Cardiac septum (tissue), 1 donor: ENCODE measurements around the gene C9orf50. TPM values are rescaled to one million over a fixed set of nuclear protein-coding genes. Genes with fewer than 3 reads are reported as not detected.
"Not testable (repeated sequence)": the region's sequence is repeated elsewhere in the genome, so short reads cannot be mapped to it uniquely, and the experiment has no call there.

Source experiments
- DNase-seq: peaks from one replicate; pipeline ENCODE4 v3.0.0-alpha.2; 2020; ENCODE audit warnings: low spot score
- intact Hi-C: fragments of 100-400 bp; cut with DNase I; formaldehyde crosslinking; loops from one replicate; pipeline ENCODE4 v1.14.0; 2022
- total RNA-seq: library from RNA; stranded (reverse); fragmentation: NEBNext Ultra II Directional; extraction: Animal tissue kit (Norgen Biotek cat#: 25700); gene quantifications from one replicate; pipeline ENCODE4 v1.2.1, GENCODE V29; 2021
- donor health status: DM: no; HTN: no; CAD: no.

The C9orf50 gene
- total RNA-seq, 1 donor from 2014 or later, result 0.22 TPM

DNA sequence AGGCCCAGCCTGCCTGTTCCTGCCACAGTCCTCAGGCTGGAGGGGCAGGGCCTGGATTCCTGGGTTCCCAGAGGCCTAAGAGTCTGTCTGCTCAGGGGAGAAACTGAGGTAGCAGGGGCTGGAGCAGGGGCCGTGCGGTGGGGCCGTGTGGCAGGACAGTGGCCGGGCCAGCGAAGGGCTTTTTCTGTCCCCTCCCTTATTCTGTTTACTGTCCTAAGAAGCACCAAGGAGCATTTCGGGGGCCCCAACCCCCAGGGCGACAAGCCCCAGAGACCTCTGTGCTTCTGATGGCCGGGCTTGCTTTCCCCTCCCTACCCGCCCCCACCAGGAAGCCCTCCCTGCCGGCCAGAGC is 27.8 kb upstream of the C9orf50 start:
- intact Hi-C loops, result no loop called here

DNA sequence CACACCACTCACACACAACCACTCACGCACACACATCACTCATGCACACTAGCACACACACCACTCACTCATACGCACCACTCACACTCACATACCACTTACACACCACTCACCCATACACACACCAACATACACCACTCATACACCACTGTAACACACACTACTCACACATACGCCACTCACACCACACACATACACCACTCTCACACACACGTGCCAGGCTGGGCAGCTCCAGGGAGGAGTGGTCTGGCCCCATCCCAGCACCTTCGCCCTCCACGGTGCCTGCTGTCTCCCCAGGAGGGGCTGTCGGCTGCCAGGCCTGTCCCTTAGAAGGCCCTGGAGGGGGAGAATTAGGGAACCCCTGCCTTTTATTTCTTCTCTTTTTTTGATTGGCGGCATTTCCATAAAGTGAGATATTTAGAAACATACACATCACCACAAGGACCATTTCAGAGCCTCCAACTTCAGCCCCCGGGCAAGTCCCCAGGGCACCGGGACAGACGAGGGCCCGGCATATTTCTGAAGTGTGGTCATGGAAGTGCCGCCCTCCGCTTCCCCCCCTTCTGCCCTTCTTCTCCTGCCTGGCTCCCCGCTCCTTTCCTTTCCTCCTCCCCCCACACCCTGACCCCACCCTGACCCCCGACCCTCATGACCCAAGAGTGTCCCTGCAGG is 27.3 kb upstream of the C9orf50 start:
- DNase-seq, result no peak
- intact Hi-C loops, result no loop called here

More for the DNA sequence above, 27.8 kb upstream of the C9orf50 start:
- no peak for DNase-seq

DNA sequence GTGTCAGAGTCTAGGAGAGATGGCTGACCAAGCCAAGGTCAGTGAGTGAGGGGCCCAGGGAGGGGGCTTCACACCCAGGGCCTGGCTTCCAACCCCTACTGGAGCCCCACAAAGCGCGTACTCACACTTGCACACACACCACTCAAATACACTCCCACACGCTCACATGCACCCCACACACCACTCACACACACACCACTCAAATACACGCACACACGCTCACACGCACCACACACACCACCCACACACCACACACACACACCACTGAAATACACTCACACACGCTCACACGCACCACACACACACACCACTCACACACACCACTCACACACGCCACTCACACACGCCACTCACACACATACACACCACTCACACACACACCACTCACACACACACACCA is 26.7 kb upstream of the C9orf50 start:
- intact Hi-C loops, result no loop called here
- DNase-seq, result no peak

DNA sequence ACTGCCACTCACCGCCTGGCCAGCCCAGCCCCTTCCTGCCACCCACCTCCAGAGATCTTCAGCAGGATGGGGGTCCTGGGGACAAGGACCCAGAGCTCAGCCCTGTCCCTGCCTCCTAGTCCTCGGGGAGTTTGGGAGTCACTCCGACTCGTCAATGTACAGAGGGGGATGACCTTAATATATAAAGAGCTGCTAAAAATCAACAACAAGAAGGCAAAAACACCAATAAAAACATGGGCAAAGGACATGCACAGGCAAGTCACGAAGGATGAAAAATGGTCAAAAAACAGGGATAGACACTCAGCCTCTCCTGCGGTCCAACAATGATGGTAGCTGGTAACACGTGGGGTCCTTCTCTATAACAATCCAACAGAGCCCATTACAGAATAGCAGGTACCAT is 25.8 kb upstream of the C9orf50 start:
- intact Hi-C loops, result no loop called here
- DNase-seq, result no peak

DNA sequence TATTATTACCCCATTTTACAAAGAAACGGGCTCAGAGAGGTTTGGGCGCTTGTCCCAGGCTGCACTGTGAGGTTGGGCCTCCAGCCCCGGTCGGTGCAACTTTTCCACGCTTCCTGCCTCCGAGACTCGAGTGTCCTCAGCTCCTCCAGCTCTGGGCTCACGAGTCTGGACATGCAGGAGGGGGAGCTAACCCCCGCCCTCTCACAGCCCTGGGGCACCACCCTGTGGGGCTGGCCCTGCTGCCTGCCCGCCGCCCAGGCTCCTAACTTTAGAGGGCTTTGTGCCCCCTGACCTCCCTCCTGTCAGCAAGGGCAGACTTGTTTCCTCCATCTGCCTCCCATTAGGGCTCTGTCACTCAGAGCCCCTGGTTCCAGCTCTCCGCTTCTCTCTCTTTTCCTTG is 25.4 kb upstream of the C9orf50 start:
- intact Hi-C loops, result no loop called here
- no peak for DNase-seq

DNA sequence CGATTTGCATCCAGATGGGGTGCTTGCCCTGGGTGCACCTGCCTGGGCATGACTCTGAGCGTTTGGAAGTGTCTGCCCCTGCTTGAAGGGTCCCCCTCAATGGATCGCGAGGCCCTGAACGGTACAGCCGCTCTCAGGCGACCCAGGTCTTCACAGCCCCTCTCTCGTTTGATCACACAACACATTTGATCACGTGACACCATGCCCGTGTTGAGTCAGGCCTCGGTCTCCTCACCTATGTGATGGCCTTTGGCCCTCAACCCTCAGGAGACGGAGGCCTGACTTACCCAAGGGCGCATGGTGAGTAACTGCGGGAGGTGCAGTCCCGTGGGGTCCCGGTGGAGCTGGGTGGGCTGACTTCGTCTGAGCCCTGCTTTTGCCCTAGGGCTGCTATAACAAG is 24.0 kb upstream of the C9orf50 start:
- intact Hi-C loops, result loop anchor here (5.0 kb wide), 1 partner anchor 92 kb away; no protein-coding TSS in a partner anchor
- no peak for DNase-seq

DNA sequence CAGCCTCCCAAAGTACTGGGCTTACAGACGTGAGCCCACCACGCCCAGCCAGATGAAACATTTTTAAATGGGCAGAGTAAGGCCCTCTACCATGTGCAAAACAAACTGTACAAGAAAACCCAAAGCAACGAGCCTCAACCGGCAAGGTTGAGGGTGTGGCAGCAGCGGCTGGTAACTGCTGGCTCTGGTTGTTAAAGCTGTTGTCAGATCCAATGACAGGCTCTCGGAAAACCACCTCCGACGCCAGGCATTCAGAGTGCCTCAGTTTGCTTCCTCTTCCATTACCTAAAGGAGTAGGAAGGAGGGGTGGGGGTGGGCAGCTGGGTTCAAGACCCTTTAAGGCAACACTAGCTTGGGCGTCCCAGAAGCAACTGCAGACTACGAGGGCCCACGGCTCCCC is 23.5 kb upstream of the C9orf50 start:
- intact Hi-C loops, result loop anchor here (5.0 kb wide), 1 partner anchor 93 kb away; no protein-coding TSS in a partner anchor
- DNase-seq, result no peak

DNA sequence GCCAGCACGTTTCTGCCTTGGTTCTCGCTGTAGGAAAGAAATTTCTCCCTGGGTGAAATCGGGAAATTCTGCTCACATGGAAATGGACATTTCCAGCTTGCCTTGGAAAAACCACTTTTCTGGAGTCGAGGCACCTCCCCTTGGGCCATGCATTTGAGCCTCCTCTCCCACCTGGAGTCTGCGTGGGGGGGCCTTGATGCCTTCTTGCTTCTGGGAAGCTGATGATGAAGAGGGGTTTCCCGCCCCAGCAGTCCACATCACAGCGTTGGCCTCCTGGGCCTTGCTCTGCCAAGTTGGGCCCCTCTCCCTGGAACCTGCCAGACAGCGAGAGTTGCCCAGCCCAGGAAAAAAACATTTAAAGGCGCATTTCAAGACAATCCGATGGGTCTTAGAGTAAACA is 22.8 kb upstream of the C9orf50 start:
- no peak for DNase-seq
- intact Hi-C loops, result loop anchor here (5.0 kb wide), 1 partner anchor 94 kb away; no protein-coding TSS in a partner anchor

DNA sequence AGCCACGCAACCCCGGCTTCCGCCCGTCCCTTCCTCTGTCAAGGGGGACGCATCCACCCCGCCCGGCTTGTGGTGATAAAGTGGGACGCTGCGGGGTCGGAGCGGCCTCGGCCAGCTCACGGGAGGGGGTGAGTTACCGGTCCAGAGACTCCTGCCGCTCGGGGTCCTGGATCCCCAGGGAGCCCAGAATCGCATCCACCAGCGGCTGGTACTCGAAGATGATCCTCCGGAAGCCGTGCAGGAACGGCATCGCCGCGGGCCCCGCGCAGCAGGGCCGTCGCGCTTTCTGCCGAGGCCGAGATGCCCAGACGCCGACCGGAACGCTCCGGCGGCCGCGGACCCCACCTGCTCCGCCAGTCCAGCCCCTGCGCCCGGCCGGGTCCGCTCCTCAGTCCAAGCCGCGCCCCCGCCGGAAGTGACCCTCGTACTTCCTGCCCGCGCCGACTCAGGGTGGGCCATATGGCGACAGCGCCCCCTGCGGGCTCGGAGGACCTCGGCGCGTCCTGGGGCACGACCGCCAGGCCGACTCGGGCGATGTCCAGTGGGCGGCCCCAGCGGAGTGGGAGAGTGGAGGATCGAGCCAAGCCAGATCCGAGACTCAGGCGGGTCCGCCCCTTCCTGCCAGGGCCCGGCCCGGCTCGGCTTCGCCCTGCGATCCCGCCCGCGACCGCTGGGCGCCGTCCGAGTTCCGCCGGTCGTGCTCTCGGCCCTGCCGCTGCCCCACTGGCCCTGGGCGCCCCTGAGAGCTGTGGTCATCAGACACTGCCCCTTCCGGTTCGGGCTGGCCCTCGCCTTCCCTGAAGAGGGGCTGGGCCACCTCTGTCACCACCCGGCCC is 21.1 kb upstream of the C9orf50 start, which contains the start of gene ASB6:
ASB6 (minus strand) TSS at position 402 of the 836 bp plus-strand sequence; CDS start at position 250, 152 bp downstream.
- intact Hi-C loops, result loop anchor here (1.0 to 5.0 kb wide), 2 partner anchors 95 to 141 kb away; no protein-coding TSS in a partner anchor
- DNase-seq, result peak; percentile 99

DNA sequence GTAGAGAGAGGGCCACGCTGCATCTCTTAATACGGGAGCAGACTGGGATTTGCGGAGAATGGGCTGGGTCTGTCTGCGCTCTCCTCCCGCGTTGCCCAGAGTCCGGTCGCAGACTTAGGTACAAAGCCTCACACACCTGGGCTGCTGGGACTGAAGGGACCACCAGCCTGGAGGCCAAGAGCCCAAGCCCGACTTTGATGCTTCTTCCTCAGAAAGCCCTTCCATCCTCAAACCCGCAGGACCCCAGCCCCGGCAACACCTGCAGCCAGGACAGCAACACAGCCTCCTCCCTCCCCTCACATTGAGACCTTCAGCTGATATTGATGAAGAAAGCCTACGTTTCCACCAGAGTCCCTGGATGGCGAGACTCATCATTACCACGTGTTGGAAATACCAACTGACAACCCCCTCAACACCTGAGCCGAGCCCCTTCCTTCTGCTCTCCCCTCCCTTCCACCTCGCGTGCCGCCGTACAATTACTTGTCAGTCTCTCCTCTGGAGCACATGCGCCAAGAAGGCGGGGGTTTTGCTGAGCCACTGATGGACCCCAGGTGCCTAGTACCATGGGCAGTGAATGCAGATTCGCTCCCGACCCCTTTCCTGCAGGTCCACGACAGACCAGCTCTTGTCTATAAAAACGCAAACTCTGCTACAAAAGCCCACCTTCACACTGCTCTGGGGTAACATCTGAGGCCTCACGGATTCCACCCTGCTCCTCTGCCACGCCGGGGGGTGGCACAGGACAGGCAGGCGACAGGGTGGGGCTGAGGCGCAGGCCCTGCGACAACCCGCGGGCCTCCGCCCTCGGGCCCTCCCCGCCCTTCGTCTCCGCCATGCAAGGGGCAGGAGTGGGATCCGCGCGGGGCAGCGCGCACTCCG is 20.2 kb upstream of the C9orf50 start:
- no peak for DNase-seq
- intact Hi-C loops, result loop anchor here (5.0 kb wide), 1 partner anchor 96 kb away; no protein-coding TSS in a partner anchor

DNA sequence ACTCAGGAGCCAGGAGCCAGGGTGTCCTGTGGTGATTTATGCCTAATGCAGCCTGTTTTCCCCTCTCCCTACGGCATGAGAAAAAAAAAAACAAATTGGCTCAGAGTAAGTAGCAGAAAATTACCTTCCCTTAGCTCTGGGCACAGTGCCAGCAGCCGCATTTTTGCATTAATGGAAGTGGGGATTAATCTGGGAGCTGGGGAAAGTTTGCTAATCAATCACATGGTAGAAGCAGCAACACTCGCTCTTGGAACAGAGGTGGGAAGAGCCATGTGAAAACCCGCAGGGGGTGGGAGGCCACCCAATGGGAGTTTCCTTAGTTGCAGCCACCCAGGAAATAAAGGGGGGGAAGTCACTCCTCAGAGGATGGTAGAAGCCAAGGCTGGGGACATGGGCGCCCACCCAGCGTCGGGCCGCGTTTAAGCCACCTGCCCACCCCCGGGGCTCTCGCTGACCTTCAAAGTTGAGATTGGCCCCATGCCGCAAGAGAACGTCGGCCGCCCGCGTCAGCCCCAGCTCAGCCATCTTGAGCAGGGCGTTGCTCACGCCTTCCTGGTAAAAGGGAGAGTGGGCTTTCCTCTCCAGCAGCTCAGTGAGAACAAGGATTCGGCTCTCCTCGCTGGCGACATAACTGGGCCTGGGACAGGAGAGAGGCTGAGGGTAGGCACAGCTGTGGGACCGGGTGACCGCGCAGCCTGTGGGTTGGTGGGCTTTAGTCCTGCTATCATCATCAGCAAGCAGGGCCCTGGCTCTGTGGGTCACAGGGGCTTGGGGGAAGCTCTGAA is 19.4 kb upstream of the C9orf50 start:
- intact Hi-C loops, result loop anchor here (5.0 kb wide), 1 partner anchor 97 kb away; no protein-coding TSS in a partner anchor
- no peak for DNase-seq

DNA sequence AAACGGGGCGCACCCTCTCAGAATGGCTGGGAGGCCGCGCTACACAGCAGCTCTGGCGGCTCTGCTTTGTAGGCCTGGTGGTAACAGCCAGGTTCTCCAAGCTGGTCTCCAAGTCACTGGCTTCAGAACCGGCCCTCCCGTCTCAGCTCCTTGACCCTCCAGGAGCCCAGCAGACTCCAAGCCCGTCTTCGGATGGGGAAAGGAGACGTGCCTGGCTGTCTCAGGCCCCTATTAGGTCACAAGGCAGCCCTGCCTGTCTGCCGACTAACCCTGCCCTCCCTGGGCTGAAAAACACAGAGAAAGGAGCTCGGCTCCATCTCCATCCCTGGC is 18.8 kb upstream of the C9orf50 start:
- DNase-seq, result no peak
- intact Hi-C loops, result loop anchor here (5.0 kb wide), 1 partner anchor 98 kb away; no protein-coding TSS in a partner anchor

DNA sequence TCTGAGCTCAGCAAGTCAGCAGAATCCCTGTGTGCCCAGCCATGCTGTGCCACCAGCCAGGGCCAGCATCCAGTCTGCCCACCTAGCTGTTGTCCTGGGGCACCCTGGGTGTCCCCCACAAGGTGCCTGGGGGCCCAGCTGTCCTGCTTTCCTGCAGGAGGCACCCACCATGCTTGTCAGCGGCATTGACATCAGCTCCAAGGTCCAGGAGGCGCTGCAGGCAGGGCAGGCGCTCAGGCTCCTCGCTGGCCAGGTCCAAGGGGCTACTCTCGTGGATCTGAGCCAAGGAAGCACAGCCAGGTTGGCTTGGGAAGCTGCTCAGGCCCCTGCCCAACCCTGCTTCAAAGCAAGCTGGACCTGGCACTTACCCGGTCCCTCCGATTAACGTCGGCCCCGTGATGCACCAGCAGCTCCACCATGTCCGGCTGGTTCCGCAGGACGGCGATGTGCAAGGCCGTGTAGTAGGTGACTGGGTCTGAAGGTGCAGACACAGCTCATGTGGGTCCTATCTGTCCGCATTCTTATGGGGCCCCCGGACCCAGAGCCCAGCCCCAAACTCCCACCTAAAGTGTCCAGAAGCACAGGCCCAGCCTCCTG is 18.2 kb upstream of the C9orf50 start:
- DNase-seq, result no peak
- intact Hi-C loops, result no loop called here

DNA sequence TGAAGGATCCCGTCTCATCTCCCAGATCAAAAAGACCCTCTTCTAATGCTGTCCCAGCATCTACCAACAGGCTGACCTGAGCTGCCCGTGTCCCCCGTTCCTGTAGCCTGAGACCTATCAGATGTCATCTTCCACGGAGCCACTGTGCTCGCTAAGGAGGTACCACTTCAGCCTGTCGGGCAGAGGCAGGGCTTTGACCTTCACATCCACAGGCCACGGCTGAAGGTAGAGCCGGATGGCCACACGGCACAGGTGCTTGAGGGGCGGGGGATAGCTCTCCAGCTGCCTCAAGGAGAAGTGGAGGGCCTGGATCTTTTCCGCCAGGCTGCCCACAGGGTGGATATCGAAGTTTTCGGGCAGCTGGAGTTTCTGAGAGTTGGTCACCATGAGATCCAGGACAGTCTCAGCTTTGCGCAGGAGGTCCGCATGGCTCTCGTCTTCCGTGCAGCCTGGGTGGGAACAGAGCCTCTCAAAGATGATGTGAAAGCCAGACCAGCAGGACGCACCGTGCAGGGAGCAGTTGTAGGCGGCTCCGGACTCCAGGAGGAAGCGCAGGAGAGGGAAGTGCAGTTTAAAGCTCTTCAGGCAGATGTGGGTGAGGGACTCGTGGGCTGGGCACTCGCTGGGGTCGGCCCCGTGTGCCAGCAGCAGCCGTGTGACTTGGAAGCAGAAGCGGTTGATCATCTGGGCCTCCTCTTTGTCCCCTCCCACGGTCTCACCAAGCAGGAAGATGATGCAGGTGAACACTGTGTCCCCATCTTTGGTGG is 17.0 kb upstream of the C9orf50 start:
- no peak for DNase-seq
- intact Hi-C loops, result no loop called here

DNA sequence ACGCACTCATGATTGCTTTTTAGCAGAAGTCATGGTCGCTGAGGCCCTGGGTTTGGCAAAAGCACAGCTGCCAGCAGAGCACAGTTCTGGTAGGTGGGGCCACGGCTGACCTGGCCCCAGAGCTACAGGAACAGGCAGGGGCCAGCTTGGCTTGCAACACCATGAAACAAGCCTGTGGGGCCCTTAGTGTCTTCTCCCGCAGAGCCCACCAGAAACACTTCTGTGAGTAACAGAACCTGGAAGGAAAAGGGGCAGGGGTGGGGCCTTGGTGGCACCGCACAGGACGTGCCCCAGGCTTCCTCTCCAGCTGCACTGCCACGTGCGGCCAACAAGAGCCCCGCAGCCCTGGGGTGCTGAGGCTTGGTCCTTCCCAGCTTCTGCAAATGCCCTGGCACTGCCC is 16.2 kb upstream of the C9orf50 start:
- intact Hi-C loops, result no loop called here
- DNase-seq, result no peak

DNA sequence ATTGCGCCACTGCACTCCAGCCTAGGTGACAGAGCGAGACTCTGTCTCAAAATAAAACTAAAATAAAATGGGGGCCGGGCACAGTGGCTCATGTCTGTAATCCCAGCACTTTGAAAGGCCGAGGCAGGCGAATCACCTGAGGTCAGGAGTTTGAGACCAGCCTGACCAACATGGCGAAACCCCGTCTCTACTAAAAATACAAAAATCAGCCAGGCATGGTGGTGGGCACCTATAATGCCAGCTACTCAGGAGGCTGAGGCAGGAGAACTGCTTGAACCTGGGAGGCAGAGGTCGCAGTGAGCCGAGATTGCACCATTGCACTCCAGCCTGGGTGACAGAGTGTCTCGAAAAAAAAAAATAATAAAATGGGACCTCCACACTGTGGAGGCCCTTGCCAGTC is 15.4 kb upstream of the C9orf50 start:
- intact Hi-C loops, DNase-seq: not testable (repeated sequence)

DNA sequence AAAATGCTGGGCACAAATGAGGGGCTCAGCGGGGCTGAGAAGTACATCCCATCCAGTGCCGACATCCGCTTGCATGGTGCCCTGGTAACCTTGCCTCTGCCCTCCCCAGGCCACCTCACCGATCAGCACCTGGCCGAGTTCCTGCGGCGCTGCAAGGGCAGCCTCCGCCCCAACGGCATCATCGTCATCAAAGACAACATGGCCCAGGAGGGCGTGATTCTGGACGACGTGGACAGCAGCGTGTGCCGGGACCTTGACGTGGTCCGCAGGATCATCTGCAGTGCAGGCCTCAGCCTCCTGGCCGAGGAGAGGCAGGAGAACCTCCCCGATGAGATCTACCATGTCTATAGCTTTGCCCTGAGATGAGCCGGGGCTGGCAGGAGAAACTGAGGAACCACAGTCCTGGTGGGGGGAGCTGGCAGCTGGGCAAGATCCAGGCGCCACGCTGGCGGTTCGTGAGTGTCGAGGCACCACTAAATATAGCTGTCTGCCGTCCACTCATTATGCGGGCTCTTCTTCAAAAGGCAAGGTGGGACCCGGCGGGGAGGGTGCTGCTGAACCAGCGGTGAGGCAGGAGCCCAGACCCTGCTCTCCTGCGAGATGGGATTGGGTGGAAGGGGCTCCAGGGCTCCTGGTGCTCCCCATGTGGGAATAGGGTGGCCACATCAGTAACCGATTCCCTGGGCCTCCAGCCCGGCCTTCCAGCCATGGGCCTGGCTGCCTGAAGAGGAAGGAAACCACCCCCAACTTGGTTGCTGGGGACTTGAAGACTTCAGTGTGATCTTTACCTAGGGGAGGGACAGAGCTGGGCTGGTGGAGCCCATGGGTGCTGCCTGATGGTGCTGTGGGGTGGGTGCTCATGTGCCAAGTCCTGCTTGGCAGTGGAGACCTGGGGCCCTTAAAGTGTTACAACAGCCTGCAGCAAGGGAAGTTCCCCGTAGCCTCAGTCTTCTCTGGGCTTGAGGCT is 14.5 kb upstream of the C9orf50 start:
- intact Hi-C loops, result no loop called here
- no peak for DNase-seq
